Natural killer cell treated with Interleukin-12 subunit alpha and Interleukin-12 subunit beta and Interleukin-15 and Interleukin-18, amount 100 ng/mL, for 72 hours (primary cell): ENCODE measurements around the gene MTHFSD. TPM values are rescaled to one million over a fixed set of nuclear protein-coding genes. Genes with fewer than 3 reads are reported as not detected.

Experiments
- ATAC-seq, 2 donors: fragments of 150-1000 bp; cut with Tn5 transposase in 1 of 2; sonication (Bioruptor Pico), chemical (Tn5 transposase) in 1 of 2; 2 replicates each; pipeline ENCODE4 v1.10.0; 2021
- DNase-seq: peaks from one replicate; pipeline ENCODE4 v3.0.0; 2022; ENCODE audit warnings: low spot score
- H3K27ac Mint-ChIP-seq, 2 donors: 1 replicate in 1 of 2; 2 replicates in 1 of 2; pipeline ENCODE4 v1.8.0; 2022; ENCODE audit warnings: mixed read lengths in 2 of 2, mild to moderate bottlenecking in 1 of 2, moderate library complexity in 1 of 2
- H3K27me3 Mint-ChIP-seq, 2 donors: 1 replicate in 1 of 2; 2 replicates in 1 of 2; pipeline ENCODE4 v1.8.0; 2022; ENCODE audit warnings: mixed read lengths in 2 of 2
- H3K36me3 Mint-ChIP-seq: one replicate; pipeline ENCODE4 v1.8.0; 2022; ENCODE audit warnings: mixed read lengths
- H3K4me1 Mint-ChIP-seq, 2 donors: 1 replicate in 1 of 2; 2 replicates in 1 of 2; pipeline ENCODE4 v1.8.0; 2022; ENCODE audit warnings: low read depth in 2 of 2, mixed read lengths in 2 of 2, mild to moderate bottlenecking in 1 of 2
- H3K4me3 Mint-ChIP-seq: one replicate; pipeline ENCODE4 v1.8.0; 2022; ENCODE audit warnings: mixed read lengths
- H3K9me3 Mint-ChIP-seq: 2 replicates; pipeline ENCODE4 v1.8.0; 2022; ENCODE audit warnings: mixed read lengths
- total RNA-seq, 2 donors: library from RNA; stranded (reverse); gene quantifications; one replicate each; pipeline ENCODE4 v1.2.3, GENCODE V29; 2022

Gene MTHFSD
- total RNA-seq, 2 donors from 2014 or later, result 24.3 to 32.8 TPM

DNA sequence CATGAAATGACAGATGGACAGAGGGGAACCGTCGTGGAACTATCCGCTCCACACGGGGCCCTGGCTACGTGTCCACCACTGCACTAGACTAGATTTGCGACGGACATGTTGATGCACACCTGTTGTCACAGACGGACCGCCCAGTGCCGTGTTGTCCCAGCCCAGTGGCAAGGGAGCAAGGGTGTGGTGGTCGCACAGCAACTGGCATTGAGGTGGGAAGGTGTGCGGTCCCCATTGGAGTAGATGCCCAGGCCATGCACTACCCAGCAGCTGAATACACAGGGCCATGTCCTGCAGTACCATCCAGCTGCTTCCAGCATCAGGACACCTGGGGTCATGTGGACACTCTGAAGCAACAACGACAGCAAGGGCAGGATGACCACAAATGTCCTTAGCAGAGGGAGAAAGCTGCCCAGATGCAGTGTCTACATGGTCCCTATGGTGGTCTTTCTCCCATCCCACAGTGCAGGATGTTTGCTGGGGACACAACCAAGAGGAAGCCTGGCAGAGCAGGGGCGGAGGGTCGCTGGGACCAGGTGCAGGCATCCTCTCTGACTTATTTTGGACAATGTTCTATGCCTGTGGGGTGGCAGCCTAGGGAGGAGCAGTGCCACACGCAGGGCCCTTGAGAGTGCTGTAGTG lies 35.9 kb downstream of the MTHFSD start:
- Mint-ChIP-seq H3K27ac (no peak overlapping the region), H3K4me1 (peaks cover 0 to 4% of the 10 kb centered on the region in 2 donors), H3K27me3 (peaks cover 39 to 41% of the 10 kb centered on the region in 2 donors), H3K36me3 (no peaks in the 10 kb centered on the region), H3K4me3 (no peak overlapping the region), H3K9me3 (no peaks in the 10 kb centered on the region)
- ATAC-seq, result no peak
- DNase-seq, result no peak

DNA sequence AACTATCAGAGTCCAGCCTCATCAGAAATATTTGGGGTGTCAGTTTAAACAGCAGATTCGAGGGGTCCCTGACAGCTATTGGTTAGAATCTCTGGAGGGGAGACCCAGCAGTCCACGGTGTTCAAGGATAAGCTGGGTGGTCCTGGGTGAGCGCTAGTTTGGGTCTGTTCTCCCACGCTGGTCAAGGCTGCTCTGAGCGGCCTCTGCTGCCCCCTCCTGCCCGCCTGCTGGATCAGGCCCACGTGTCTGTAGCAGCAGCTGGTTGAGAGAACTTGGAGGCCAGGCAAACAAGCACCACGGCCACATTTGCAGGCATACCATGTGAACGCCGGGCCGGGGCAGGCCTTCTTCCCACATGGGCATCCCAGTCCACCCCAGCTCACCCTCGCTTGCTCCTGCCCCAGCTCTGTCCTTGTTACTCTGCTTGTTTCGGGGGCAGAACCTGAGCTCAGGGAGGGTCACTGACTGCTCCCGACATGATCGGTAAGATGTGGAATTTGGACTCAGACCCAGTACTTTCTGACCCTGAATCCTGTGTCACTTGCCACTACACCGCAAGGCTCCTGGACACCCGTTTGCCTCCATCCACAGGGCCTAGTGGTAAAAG lies 37.3 kb downstream of the MTHFSD start:
- Mint-ChIP-seq H3K9me3 (no peaks in the 10 kb centered on the region), H3K4me3 (no peak overlapping the region), H3K36me3 (no peaks in the 10 kb centered on the region), H3K27me3 (peaks cover 47 to 50% of the 10 kb centered on the region in 2 donors), H3K4me1 (peaks cover 0 to 6% of the 10 kb centered on the region in 2 donors), H3K27ac (no peak overlapping the region)
- ATAC-seq (peak in 1 of 2 donors; percentile 65), DNase-seq (no peak)

DNA sequence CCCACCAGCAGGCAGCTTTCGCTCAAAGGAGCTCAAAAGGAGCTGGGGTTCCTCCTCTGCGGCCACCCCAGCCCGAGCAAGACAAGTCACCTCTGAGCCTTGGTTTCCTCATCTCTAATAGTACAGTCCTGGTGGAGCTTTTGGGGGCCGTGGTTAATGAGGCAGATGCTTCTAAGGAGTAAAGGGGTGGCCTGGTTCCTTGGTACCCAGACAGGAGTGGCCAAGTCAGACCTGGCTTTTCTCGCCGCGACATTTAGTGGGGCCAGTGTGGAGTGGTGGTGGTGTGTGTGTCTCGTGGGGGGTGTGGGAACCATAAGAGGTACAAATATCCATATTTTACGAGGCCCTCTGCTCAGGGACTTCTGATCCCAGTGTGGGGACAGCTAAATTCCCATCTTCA lies 38.0 kb downstream of the MTHFSD start:
- Mint-ChIP-seq H3K27ac (no peak overlapping the region), H3K36me3 (no peaks in the 10 kb centered on the region), H3K27me3 (peaks cover 47 to 50% of the 10 kb centered on the region in 2 donors), H3K9me3 (no peaks in the 10 kb centered on the region), H3K4me3 (no peak overlapping the region), H3K4me1 (peaks cover 0 to 6% of the 10 kb centered on the region in 2 donors)
- ATAC-seq (no peak), DNase-seq (no peak)

GRCh38 chr16:86516623-86517003 lies 38.4 kb downstream of the MTHFSD start:
- Mint-ChIP-seq H3K36me3 (no peaks in the 10 kb centered on the region), H3K27ac (no peak overlapping the region), H3K27me3 (peaks cover 49 to 53% of the 10 kb centered on the region in 2 donors)

DNA sequence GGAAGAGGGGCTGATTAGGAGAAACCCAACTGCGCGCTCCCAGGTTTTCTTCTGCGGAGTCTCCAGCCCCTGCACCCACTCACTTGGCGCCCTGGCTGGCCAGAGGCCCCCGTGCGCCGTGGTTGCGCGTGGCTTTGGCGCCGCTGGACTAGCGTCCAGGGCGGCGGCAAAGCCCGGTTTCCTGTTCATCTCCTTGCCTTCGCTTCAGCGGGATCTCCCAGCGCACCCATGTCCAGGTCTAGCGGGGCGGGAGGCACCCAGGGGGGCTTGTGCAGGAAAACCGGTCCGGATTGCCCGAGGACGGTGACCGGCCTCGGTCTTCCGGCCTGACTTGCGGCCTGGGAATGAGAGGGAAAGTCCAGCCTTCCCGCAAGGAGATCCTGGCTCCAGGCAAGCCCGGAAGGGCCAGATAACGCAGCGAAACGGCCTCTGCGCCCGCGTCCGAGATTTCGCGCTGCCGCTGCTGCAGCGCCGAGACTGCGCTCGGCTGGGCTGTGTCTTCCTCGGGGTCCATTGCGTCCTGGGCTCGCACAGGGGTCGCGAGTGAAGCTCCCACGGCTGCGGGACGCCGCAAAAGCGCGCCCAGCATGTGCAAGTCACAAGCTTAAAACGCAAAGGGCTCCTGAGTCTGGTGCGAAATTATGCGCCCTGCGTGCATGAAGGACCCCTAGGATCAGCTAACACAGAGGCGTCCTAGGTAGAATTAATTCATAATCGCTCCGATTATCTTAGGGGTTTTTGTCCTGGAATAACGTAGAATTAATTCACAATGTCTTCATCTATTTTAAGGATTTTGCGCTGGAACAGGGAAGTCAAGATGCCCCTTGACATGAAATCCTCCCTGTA lies 39.0 kb downstream of the MTHFSD start:
- no peak for DNase-seq
- H3K9me3 Mint-ChIP-seq, result no peaks in the 10 kb centered on the region

More at GRCh38 chr16:86516623-86517003, 38.4 kb downstream of the MTHFSD start:
- no peak overlapping the region for H3K4me3 Mint-ChIP-seq
- DNase-seq, result no peak
- H3K9me3 Mint-ChIP-seq, result no peaks in the 10 kb centered on the region
- no peak for ATAC-seq
- H3K4me1 Mint-ChIP-seq, result peaks cover 0 to 8% of the 10 kb centered on the region in 2 donors

GRCh38 chr16:86515413-86515776 lies 39.6 kb downstream of the MTHFSD start:
- no peak overlapping the region for H3K4me3 Mint-ChIP-seq
- peaks cover 45 to 57% of the 10 kb centered on the region in 2 donors for H3K27me3 Mint-ChIP-seq
- no peak for DNase-seq
- no peaks in the 10 kb centered on the region for H3K9me3 Mint-ChIP-seq
- H3K4me1 Mint-ChIP-seq, result peaks cover 0 to 11% of the 10 kb centered on the region in 2 donors
- no peaks in the 10 kb centered on the region for H3K36me3 Mint-ChIP-seq
- ATAC-seq, result no peak
- no peak overlapping the region for H3K27ac Mint-ChIP-seq

More for the DNA sequence above, 39.0 kb downstream of the MTHFSD start:
- Mint-ChIP-seq H3K27me3 (peaks cover 45 to 57% of the 10 kb centered on the region in 2 donors), H3K4me3 (no peak overlapping the region), H3K36me3 (no peaks in the 10 kb centered on the region), H3K27ac (no peak overlapping the region), H3K4me1 (peaks cover 0 to 9% of the 10 kb centered on the region in 2 donors)
- no peak for ATAC-seq

GRCh38 chr16:86514481-86515376 lies 40.3 kb downstream of the MTHFSD start:
- Mint-ChIP-seq H3K27ac (no peak overlapping the region), H3K27me3 (peaks cover 45 to 57% of the 10 kb centered on the region in 2 donors), H3K4me3 (no peak overlapping the region), H3K9me3 (no peaks in the 10 kb centered on the region), H3K4me1 (peaks cover 0 to 11% of the 10 kb centered on the region in 2 donors), H3K36me3 (no peaks in the 10 kb centered on the region)
- ATAC-seq, result no peak
- DNase-seq, result no peak

DNA sequence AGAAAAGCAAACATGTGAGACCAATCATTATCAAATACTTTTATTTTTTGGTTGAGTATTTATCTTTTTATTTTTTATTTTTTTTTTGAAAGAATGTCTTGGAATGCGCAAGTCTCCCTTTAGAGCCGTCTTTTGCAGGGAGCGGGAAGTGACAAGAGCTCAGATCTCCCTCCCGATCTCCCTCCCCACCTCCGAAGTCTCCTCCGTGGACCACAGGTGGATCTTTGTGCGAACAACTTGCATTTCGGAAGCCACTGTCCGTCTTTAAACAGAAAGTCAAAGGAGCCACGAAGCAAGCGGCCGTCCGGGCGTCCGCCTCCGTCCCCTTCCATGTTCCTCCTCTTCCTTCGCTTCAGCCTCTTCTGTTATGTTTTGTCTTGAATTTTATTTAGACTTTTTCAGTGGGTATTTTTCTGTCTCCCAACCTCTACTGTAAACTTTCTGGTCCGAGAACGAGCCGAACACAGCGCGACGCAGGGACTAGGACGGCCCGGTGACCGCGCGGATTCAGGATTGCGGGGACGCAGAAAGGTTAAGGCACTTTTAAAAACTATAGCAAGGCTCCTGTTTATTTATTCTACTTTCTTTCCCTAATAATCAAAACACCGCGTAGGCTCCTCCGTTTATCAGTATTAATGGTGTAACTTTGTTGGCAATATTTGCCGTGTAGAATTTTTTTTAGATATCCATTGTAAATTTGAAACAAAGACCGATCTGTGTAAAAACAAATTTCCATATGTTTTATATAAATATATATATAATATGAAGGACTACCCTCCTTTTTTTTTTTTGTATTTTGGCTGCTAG lies 41.4 kb downstream of the MTHFSD start:
- Mint-ChIP-seq H3K9me3 (no peaks in the 10 kb centered on the region), H3K27ac (no peak overlapping the region), H3K36me3 (no peaks in the 10 kb centered on the region), H3K4me1 (peaks cover 5 to 12% of the 10 kb centered on the region in 2 donors), H3K4me3 (no peak overlapping the region), H3K27me3 (peaks cover 42 to 55% of the 10 kb centered on the region in 2 donors)
- ATAC-seq (no peak), DNase-seq (no peak)

- H3K27me3 Mint-ChIP-seq, result peaks cover 39 to 51% of the 10 kb centered on the region in 2 donors
- H3K9me3 Mint-ChIP-seq, result no peaks in the 10 kb centered on the region
- DNase-seq (no peak), ATAC-seq (no peak)
- peaks cover 6 to 13% of the 10 kb centered on the region in 2 donors for H3K4me1 Mint-ChIP-seq
- no peak overlapping the region for H3K27ac Mint-ChIP-seq
- no peaks in the 10 kb centered on the region for H3K36me3 Mint-ChIP-seq
- H3K4me3 Mint-ChIP-seq, result no peak overlapping the region
Observed at GRCh38 chr16:86512860-86513470, 42.1 kb downstream of the MTHFSD start.

GRCh38 chr16:86512301-86512859 lies 42.7 kb downstream of the MTHFSD start:
- Mint-ChIP-seq H3K4me3 (no peak overlapping the region), H3K27ac (no peak overlapping the region), H3K27me3 (peaks cover 42 to 54% of the 10 kb centered on the region in 2 donors), H3K4me1 (peaks cover 12 to 18% of the 10 kb centered on the region in 2 donors), H3K36me3 (no peaks in the 10 kb centered on the region), H3K9me3 (no peaks in the 10 kb centered on the region)
- ATAC-seq (no peak), DNase-seq (no peak)

- DNase-seq, result no peak
- H3K9me3 Mint-ChIP-seq, result no peaks in the 10 kb centered on the region
- H3K4me1 Mint-ChIP-seq, result peaks cover 12 to 18% of the 10 kb centered on the region in 2 donors
- no peak overlapping the region for H3K4me3 Mint-ChIP-seq
- no peaks in the 10 kb centered on the region for H3K36me3 Mint-ChIP-seq
- H3K27me3 Mint-ChIP-seq, result peaks cover 42 to 54% of the 10 kb centered on the region in 2 donors
- no peak overlapping the region for H3K27ac Mint-ChIP-seq
- ATAC-seq, result no peak
Observed at GRCh38 chr16:86511317-86512161, 43.5 kb downstream of the MTHFSD start.
